SH-SY5Y (cell line): ENCODE data around the gene MPV17L2.

Experiments
- GATA2 ChIP-seq: IDR thresholded peaks from 2 replicates; pipeline ENCODE4 v1.6.1; 2011; ENCODE audit warnings: mild to moderate bottlenecking, low read depth, low read length
- GATA3 ChIP-seq: IDR thresholded peaks from 2 replicates; pipeline ENCODE4 v1.6.1; 2011; ENCODE audit warnings: low read depth, mild to moderate bottlenecking, low read length, moderate library complexity

- no peak for TF ChIP-seq GATA2
- no peak for TF ChIP-seq GATA3
These were observed 2.7 kb upstream of the MPV17L2 start for GRCh38 chr19:18190278-18190677.
